Bronchial epithelial cell (primary cell): Measurements from ENCODE around the gene GEMIN5. TPM values are rescaled to one million over a fixed set of nuclear protein-coding genes. Genes with fewer than 3 reads are reported as not detected.

Experiments used
- DNase-seq: peaks from one replicate; pipeline ENCODE4 v3.0.0-alpha.2; 2010; ENCODE audit warnings: low read depth
- FAIRE-seq: peaks from 2 replicates; lab custom pipeline; 2011; peaks lifted over from hg19 to GRCh38; lab: Jason Lieb, UNC
- H3K27me3 ChIP-seq: 2 replicates; pipeline ENCODE4 v1.5.1; 2011; ENCODE audit warnings: low read length; ENCODE audit not compliant: control insufficient read depth, insufficient read depth
- H3K36me3 ChIP-seq: 2 replicates; pipeline ENCODE4 v1.5.1; 2011; ENCODE audit warnings: low read length; ENCODE audit not compliant: control insufficient read depth, insufficient read depth
- H3K4me3 ChIP-seq: 2 replicates; pipeline ENCODE4 v1.5.1; 2011; ENCODE audit warnings: mild to moderate bottlenecking, low read depth, low read length, control low read depth
- CTCF ChIP-seq: IDR thresholded peaks from 2 replicates; pipeline ENCODE4 v1.5.1; 2011; ENCODE audit warnings: mild to moderate bottlenecking, moderate library complexity, low read length, control low read depth, inconsistent platforms; ENCODE audit not compliant: insufficient read depth, severe bottlenecking
- total RNA-seq: library from RNA; depleted of rRNA; stranded (reverse); fragments of >200 nt; gene quantifications from 2 replicates; pipeline ENCODE4 v1.2.1, GENCODE V29; 2014

GEMIN5 gene
- total RNA-seq, 1 donor from 2014 or later, result 12.6 TPM

GRCh38 chr5:154948313-154948712 is 10.3 kb upstream of the GEMIN5 start:
- FAIRE-seq, result no peak
- TF ChIP-seq CTCF, result no peak
- Histone ChIP-seq H3K36me3 (no peaks in the 10 kb centered on the region), H3K4me3 (no peak overlapping the region), H3K27me3 (no peaks in the 10 kb centered on the region)
- DNase-seq, result no peak

- no peak overlapping the region for H3K4me3 ChIP-seq
- H3K36me3 ChIP-seq, result no peaks in the 10 kb centered on the region
- TF ChIP-seq CTCF, result no peak
- H3K27me3 ChIP-seq, result no peaks in the 10 kb centered on the region
- FAIRE-seq (no peak), DNase-seq (no peak)
Observed at GRCh38 chr5:154947778-154948177, 9.8 kb upstream of the GEMIN5 start.

GRCh38 chr5:154945695-154946301 is 7.8 kb upstream of the GEMIN5 start:
- FAIRE-seq (no peak), DNase-seq (peak; percentile 35)
- peak; percentile 36 for TF ChIP-seq CTCF
- no peaks in the 10 kb centered on the region for H3K36me3 ChIP-seq
- no peak overlapping the region for H3K4me3 ChIP-seq
- no peaks in the 10 kb centered on the region for H3K27me3 ChIP-seq

- DNase-seq (no peak), FAIRE-seq (no peak)
- no peak for TF ChIP-seq CTCF
Observed at GRCh38 chr5:154944716-154945115, 6.7 kb upstream of the GEMIN5 start.

GRCh38 chr5:154943527-154943926 is 5.5 kb upstream of the GEMIN5 start:
- FAIRE-seq, result no peak
- TF ChIP-seq CTCF, result no peak
- DNase-seq, result no peak

More at GRCh38 chr5:154944716-154945115, 6.7 kb upstream of the GEMIN5 start:
- H3K4me3 ChIP-seq, result no peak overlapping the region
- H3K36me3 ChIP-seq, result no peaks in the 10 kb centered on the region
- no peaks in the 10 kb centered on the region for H3K27me3 ChIP-seq

More at GRCh38 chr5:154943527-154943926, 5.5 kb upstream of the GEMIN5 start:
- Histone ChIP-seq H3K27me3 (no peaks in the 10 kb centered on the region), H3K4me3 (no peak overlapping the region), H3K36me3 (no peaks in the 10 kb centered on the region)
